Bronchial epithelial cell (primary cell): Measurements from ENCODE around the gene TTC7B. TPM values are rescaled to one million over a fixed set of nuclear protein-coding genes. Genes with fewer than 3 reads are reported as not detected.

Source experiments
- DNase-seq: peaks from one replicate; pipeline ENCODE4 v3.0.0-alpha.2; 2010; ENCODE audit warnings: low read depth
- FAIRE-seq: peaks from 2 replicates; lab custom pipeline; 2011; peaks lifted over from hg19 to GRCh38; lab: Jason Lieb, UNC
- H3K27me3 ChIP-seq: 2 replicates; pipeline ENCODE4 v1.5.1; 2011; ENCODE audit warnings: low read length; ENCODE audit not compliant: control insufficient read depth, insufficient read depth
- H3K36me3 ChIP-seq: 2 replicates; pipeline ENCODE4 v1.5.1; 2011; ENCODE audit warnings: low read length; ENCODE audit not compliant: control insufficient read depth, insufficient read depth
- H3K4me3 ChIP-seq: 2 replicates; pipeline ENCODE4 v1.5.1; 2011; ENCODE audit warnings: mild to moderate bottlenecking, low read depth, low read length, control low read depth
- CTCF ChIP-seq: IDR thresholded peaks from 2 replicates; pipeline ENCODE4 v1.5.1; 2011; ENCODE audit warnings: mild to moderate bottlenecking, moderate library complexity, low read length, control low read depth, inconsistent platforms; ENCODE audit not compliant: insufficient read depth, severe bottlenecking
- total RNA-seq: library from RNA; depleted of rRNA; stranded (reverse); fragments of >200 nt; gene quantifications from 2 replicates; pipeline ENCODE4 v1.2.1, GENCODE V29; 2014

TTC7B gene
- total RNA-seq, 1 donor from 2014 or later: 2.9 TPM

GRCh38 chr14:90538716-90539495 is 277.3 kb downstream of the TTC7B start:
- Histone ChIP-seq H3K4me3 (no peak overlapping the region), H3K36me3 (no peaks in the 10 kb centered on the region), H3K27me3 (no peaks in the 10 kb centered on the region)
- no peak for TF ChIP-seq CTCF
- FAIRE-seq (no peak), DNase-seq (no peak)

GRCh38 chr14:90538095-90538494 is 278.1 kb downstream of the TTC7B start:
- no peak for TF ChIP-seq CTCF
- Histone ChIP-seq H3K36me3 (no peaks in the 10 kb centered on the region), H3K27me3 (no peaks in the 10 kb centered on the region), H3K4me3 (no peak overlapping the region)
- no peak for FAIRE-seq
- DNase-seq: no peak

GRCh38 chr14:90536511-90537191 is 279.6 kb downstream of the TTC7B start:
- no peaks in the 10 kb centered on the region for H3K27me3 ChIP-seq
- FAIRE-seq (no peak), DNase-seq (no peak)

GRCh38 chr14:90536092-90536491 is 280.1 kb downstream of the TTC7B start:
- FAIRE-seq (no peak), DNase-seq (no peak)
- TF ChIP-seq CTCF: no peak
- Histone ChIP-seq H3K27me3 (no peaks in the 10 kb centered on the region), H3K36me3 (no peaks in the 10 kb centered on the region), H3K4me3 (no peak overlapping the region)

More at GRCh38 chr14:90536511-90537191, 279.6 kb downstream of the TTC7B start:
- no peak for TF ChIP-seq CTCF
- Histone ChIP-seq H3K4me3 (no peak overlapping the region), H3K36me3 (no peaks in the 10 kb centered on the region)

GRCh38 chr14:90535556-90536090 is 280.6 kb downstream of the TTC7B start:
- no peak for FAIRE-seq
- Histone ChIP-seq H3K36me3 (no peaks in the 10 kb centered on the region), H3K4me3 (no peak overlapping the region), H3K27me3 (no peaks in the 10 kb centered on the region)
- no peak for TF ChIP-seq CTCF
- DNase-seq: no peak
